ENCODE data around the gene GLG1. TPM values are rescaled to one million over a fixed set of nuclear protein-coding genes. Genes with fewer than 3 reads are reported as not detected.

Gene GLG1
- total RNA-seq, 1 donor from 2014 or later: 153 TPM

DNA sequence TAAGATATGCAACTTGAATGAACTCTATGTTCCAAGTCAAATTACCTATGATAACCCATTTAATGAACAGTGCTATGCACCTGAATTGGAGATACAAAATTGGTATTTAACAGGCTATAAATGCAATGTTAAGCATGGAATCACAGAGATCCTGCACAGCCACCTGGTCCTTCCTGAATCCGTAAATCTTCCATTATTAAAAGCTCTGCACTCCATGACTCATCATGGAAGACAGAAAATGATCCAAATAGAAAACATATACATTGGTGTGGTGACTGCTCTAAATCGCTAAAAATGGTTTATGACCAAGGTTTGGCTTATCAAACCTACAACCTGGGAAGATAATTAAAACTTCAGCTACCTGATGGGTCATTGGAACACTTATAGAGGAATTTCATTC is 45.3 kb downstream of the GLG1 start:
- no peaks in the 10 kb centered on the region for H3K9me3 Mint-ChIP-seq (ENCODE audit: unreplicated experiment)

DNA sequence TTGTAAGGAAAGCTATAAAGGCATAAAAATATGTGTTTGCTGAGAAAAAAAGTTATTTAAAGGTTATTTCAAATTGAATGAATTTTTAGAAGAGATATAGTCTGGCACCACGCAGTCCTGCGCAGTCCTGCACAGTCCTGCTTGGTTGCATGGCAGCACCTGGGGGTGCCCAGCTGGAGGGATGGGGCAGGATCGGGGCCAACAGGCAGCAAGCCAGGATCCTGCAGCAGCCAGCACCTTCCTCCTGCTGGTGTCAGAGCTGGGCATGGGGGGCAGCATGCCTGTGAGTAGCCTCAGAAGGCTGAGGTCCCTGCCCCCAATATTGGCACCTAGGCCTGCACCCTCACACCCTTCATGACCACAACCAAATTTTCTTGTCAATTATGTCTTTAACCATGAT is 46.0 kb downstream of the GLG1 start:
- H3K4me1 ChIP-seq (ENCODE audit: insufficient read depth, low read length): peaks cover 3% of the 10 kb centered on the region
- DNase-seq (ENCODE audit: low read depth): no peak
- no peak overlapping the region for H3K4me2 ChIP-seq (ENCODE audit: low read length)
- no peak for FAIRE-seq
- H2AFZ ChIP-seq (ENCODE audit: low read depth, low read length): no peak overlapping the region
- H3K9me3 ChIP-seq (ENCODE audit: insufficient read depth, low read depth, low read length): no peaks in the 10 kb centered on the region
- no peaks in the 10 kb centered on the region for H3K27me3 ChIP-seq (ENCODE audit: insufficient read depth, low read length)
- Mint-ChIP-seq H3K36me3 (ENCODE audit: low read depth, unreplicated experiment) (peaks cover 4% of the 10 kb centered on the region), H3K27me3 (ENCODE audit: low read depth, unreplicated experiment) (no peaks in the 10 kb centered on the region), H3K4me1 (ENCODE audit: low read depth, unreplicated experiment) (peaks cover 25% of the 10 kb centered on the region), H3K27ac (ENCODE audit: unreplicated experiment) (no peak overlapping the region), H3K9me3 (ENCODE audit: unreplicated experiment) (no peaks in the 10 kb centered on the region), H3K4me3 (ENCODE audit: unreplicated experiment) (no peak overlapping the region)
- no peak overlapping the region for H3K27ac ChIP-seq (ENCODE audit: low read depth, low read length)
- H3K4me3 ChIP-seq (ENCODE audit: insufficient read depth, low read depth, low read length): no peak overlapping the region
- H3K9ac ChIP-seq (ENCODE audit: low read length): no peak overlapping the region
- TF ChIP-seq, protein P1, sequence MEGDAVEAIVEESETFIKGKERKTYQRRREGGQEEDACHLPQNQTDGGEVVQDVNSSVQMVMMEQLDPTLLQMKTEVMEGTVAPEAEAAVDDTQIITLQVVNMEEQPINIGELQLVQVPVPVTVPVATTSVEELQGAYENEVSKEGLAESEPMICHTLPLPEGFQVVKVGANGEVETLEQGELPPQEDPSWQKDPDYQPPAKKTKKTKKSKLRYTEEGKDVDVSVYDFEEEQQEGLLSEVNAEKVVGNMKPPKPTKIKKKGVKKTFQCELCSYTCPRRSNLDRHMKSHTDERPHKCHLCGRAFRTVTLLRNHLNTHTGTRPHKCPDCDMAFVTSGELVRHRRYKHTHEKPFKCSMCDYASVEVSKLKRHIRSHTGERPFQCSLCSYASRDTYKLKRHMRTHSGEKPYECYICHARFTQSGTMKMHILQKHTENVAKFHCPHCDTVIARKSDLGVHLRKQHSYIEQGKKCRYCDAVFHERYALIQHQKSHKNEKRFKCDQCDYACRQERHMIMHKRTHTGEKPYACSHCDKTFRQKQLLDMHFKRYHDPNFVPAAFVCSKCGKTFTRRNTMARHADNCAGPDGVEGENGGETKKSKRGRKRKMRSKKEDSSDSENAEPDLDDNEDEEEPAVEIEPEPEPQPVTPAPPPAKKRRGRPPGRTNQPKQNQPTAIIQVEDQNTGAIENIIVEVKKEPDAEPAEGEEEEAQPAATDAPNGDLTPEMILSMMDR (IDR thresholded peaks at IDR 0.05; ENCODE audit: insufficient read depth, low read depth, low read length): no peak
- TF ChIP-seq EZH2 (IDR thresholded peaks at IDR 0.05; ENCODE audit: insufficient read depth, low read length): no peak
- peaks cover 81% of the 10 kb centered on the region for H4K20me1 ChIP-seq (ENCODE audit: insufficient read depth, low read length)
- H3K79me2 ChIP-seq (ENCODE audit: insufficient read depth, low read length): peaks cover 93% of the 10 kb centered on the region
- H3K36me3 ChIP-seq (ENCODE audit: insufficient read depth, low read length): no peaks in the 10 kb centered on the region

More for the DNA sequence above, 45.3 kb downstream of the GLG1 start:
- H3K4me3 ChIP-seq (ENCODE audit: insufficient read depth, low read depth, low read length): no peak overlapping the region
- H3K27ac ChIP-seq (ENCODE audit: low read depth, low read length): no peak overlapping the region
- FAIRE-seq (no peak), DNase-seq (ENCODE audit: low read depth) (no peak)
- peaks cover 87% of the 10 kb centered on the region for H4K20me1 ChIP-seq (ENCODE audit: insufficient read depth, low read length)
- H3K27me3 ChIP-seq (ENCODE audit: insufficient read depth, low read length): no peaks in the 10 kb centered on the region
- H3K9me3 ChIP-seq (ENCODE audit: insufficient read depth, low read depth, low read length): no peaks in the 10 kb centered on the region
- H3K4me1 ChIP-seq (ENCODE audit: insufficient read depth, low read length): peaks cover 3% of the 10 kb centered on the region
- peaks cover 95% of the 10 kb centered on the region for H3K79me2 ChIP-seq (ENCODE audit: insufficient read depth, low read length)
- Mint-ChIP-seq H3K4me1 (ENCODE audit: low read depth, unreplicated experiment) (peaks cover 23% of the 10 kb centered on the region), H3K36me3 (ENCODE audit: low read depth, unreplicated experiment) (peaks cover 8% of the 10 kb centered on the region), H3K27ac (ENCODE audit: unreplicated experiment) (no peak overlapping the region), H3K4me3 (ENCODE audit: unreplicated experiment) (no peak overlapping the region), H3K27me3 (ENCODE audit: low read depth, unreplicated experiment) (no peaks in the 10 kb centered on the region)
- H3K9ac ChIP-seq (ENCODE audit: low read length): no peak overlapping the region
- no peaks in the 10 kb centered on the region for H3K36me3 ChIP-seq (ENCODE audit: insufficient read depth, low read length)
- no peak overlapping the region for H3K4me2 ChIP-seq (ENCODE audit: low read length)
- TF ChIP-seq, protein P1 (IDR thresholded peaks at IDR 0.05; ENCODE audit: insufficient read depth, low read depth, low read length): no peak
- TF ChIP-seq EZH2 (IDR thresholded peaks at IDR 0.05; ENCODE audit: insufficient read depth, low read length): no peak
- no peak overlapping the region for H2AFZ ChIP-seq (ENCODE audit: low read depth, low read length)

DNA sequence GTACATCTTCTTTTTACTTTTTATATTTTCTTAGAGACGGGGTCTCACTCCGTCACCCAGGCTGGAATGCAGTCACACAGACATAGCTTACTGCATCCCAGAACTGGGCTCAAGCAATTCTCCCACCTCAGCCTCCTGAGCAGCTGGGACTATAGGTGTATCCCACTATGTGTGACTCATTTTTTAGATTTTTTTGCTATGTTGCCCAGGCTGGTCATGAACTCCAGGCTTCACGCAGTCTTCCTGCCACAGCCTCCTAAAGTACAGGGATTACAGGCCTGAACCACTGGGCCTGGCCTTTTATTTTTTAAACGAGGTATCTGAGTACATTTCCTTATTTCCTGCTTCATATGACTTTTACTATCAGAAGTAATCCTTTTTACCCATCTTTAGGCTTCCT is 48.0 kb downstream of the GLG1 start:
- Mint-ChIP-seq H3K4me3 (ENCODE audit: unreplicated experiment) (no peak overlapping the region), H3K27me3 (ENCODE audit: low read depth, unreplicated experiment) (no peaks in the 10 kb centered on the region), H3K27ac (ENCODE audit: unreplicated experiment) (no peak overlapping the region), H3K4me1 (ENCODE audit: low read depth, unreplicated experiment) (peaks cover 16% of the 10 kb centered on the region), H3K36me3 (ENCODE audit: low read depth, unreplicated experiment) (peaks cover 2% of the 10 kb centered on the region), H3K9me3 (ENCODE audit: unreplicated experiment) (no peaks in the 10 kb centered on the region)
- Histone ChIP-seq H4K20me1 (ENCODE audit: insufficient read depth, low read length) (peaks cover 61% of the 10 kb centered on the region), H3K9ac (ENCODE audit: low read length) (no peak overlapping the region), H3K4me2 (ENCODE audit: low read length) (no peak overlapping the region), H3K4me1 (ENCODE audit: insufficient read depth, low read length) (peaks cover under 1% of the 10 kb centered on the region), H2AFZ (ENCODE audit: low read depth, low read length) (no peak overlapping the region), H3K79me2 (ENCODE audit: insufficient read depth, low read length) (peaks cover 79% of the 10 kb centered on the region), H3K27me3 (ENCODE audit: insufficient read depth, low read length) (no peaks in the 10 kb centered on the region), H3K4me3 (ENCODE audit: insufficient read depth, low read depth, low read length) (no peak overlapping the region), H3K9me3 (ENCODE audit: insufficient read depth, low read depth, low read length) (no peaks in the 10 kb centered on the region), H3K36me3 (ENCODE audit: insufficient read depth, low read length) (no peaks in the 10 kb centered on the region), H3K27ac (ENCODE audit: low read depth, low read length) (no peak overlapping the region)
- TF ChIP-seq, protein P1 (IDR thresholded peaks at IDR 0.05; ENCODE audit: insufficient read depth, low read depth, low read length): no peak
- no peak for TF ChIP-seq EZH2 (IDR thresholded peaks at IDR 0.05; ENCODE audit: insufficient read depth, low read length)
- no peak for FAIRE-seq
- DNase-seq (ENCODE audit: low read depth): no peak
